ENCODE results near the gene GGA1. TPM values are rescaled to one million over a fixed set of nuclear protein-coding genes. Genes with fewer than 3 reads are reported as not detected.

The GGA1 gene
- total and polyA plus RNA-seq, 9 of the 15 experiments (the other 6 are each of a cell fraction or from before 2014, with no cell fraction given), result 1.5 to 69.5 (median 31.6) TPM

DNA sequence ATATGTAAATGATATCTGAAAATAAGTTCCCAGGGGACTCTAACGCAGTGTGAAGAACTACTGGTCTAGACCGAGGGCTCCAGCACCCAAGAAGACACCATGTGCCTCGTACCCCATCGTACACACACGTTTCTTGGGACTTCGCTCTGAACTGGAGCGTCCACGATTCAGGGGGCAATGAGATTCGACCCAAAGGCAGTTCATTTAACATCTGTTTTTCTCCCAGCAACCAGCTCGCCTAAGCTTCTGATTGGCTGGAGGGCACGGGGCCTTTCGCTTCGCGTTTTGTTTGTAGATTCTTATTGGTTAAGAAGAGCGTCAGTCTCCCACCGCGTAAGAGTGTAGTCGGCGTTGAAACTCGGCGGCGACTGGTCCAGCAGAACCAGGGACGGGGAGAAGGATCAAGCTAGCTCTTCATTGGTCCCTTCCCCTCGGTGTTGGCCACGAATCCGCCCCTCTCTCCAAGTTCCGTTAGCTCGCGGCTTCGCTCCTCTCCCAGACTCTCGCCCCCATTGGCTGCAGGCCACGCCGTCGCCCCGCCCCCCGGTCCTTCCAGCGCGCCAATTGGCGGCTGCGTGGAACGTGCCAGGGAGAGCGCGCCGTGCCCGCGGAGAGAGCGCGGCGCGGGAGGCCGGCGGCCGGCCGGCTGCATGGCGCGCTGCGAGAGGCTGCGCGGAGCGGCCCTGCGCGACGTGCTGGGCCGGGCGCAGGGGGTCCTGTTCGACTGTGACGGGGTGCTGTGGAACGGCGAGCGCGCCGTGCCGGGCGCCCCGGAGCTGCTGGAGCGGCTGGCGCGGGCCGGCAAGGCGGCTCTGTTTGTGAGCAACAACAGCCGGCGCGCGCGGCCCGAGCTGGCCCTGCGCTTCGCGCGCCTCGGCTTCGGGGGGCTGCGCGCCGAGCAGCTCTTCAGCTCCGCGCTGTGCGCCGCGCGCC, 49.8 kb downstream of the GGA1 start, which contains the start of gene PDXP (continued):
- TF ChIP-seq, protein P1, sequence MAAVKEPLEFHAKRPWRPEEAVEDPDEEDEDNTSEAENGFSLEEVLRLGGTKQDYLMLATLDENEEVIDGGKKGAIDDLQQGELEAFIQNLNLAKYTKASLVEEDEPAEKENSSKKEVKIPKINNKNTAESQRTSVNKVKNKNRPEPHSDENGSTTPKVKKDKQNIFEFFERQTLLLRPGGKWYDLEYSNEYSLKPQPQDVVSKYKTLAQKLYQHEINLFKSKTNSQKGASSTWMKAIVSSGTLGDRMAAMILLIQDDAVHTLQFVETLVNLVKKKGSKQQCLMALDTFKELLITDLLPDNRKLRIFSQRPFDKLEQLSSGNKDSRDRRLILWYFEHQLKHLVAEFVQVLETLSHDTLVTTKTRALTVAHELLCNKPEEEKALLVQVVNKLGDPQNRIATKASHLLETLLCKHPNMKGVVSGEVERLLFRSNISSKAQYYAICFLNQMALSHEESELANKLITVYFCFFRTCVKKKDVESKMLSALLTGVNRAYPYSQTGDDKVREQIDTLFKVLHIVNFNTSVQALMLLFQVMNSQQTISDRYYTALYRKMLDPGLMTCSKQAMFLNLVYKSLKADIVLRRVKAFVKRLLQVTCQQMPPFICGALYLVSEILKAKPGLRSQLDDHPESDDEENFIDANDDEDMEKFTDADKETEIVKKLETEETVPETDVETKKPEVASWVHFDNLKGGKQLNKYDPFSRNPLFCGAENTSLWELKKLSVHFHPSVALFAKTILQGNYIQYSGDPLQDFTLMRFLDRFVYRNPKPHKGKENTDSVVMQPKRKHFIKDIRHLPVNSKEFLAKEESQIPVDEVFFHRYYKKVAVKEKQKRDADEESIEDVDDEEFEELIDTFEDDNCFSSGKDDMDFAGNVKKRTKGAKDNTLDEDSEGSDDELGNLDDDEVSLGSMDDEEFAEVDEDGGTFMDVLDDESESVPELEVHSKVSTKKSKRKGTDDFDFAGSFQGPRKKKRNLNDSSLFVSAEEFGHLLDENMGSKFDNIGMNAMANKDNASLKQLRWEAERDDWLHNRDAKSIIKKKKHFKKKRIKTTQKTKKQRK (IDR thresholded peaks at IDR 0.05; ENCODE audit: borderline replicate concordance, low read depth, low read length), result peak; percentile 75; the same call in 1 of the 2 replicates
- TF ChIP-seq MXI1 (IDR thresholded peaks at IDR 0.05; ENCODE audit: low read depth, low read length) (no peak), ZNF395 (CRISPR knock-in tag; IDR thresholded peaks at IDR 0.05) (0 out of 2 replicates have a peak, but pooled peaks have one; percentile 25), ARID2 (IDR thresholded peaks at IDR 0.05) (no peak), CBX1 (IDR thresholded peaks at IDR 0.05; ENCODE audit: low read depth) (0 out of 2 replicates have a peak, but pooled peaks have one; percentile 26), SMARCE1 (IDR thresholded peaks at IDR 0.05) (no peak), ZNF507 (tag; conservative IDR thresholded peaks at IDR 0.05) (no peak), MEF2A (IDR thresholded peaks at IDR 0.05; ENCODE audit: control insufficient read depth, low read depth, low read length) (no peak), E2F4 (CRISPR knock-in tag; IDR thresholded peaks at IDR 0.05; ENCODE audit: low read depth) (no peak), ATF7 (IDR thresholded peaks at IDR 0.05) (no peak), ELK3 (CRISPR knock-in tag; IDR thresholded peaks at IDR 0.05) (no peak), ZNF586 (CRISPR knock-in tag; conservative IDR thresholded peaks at IDR 0.05) (no peak), MTF1 (CRISPR knock-in tag; IDR thresholded peaks at IDR 0.05; ENCODE audit: borderline replicate concordance) (no peak), E2F1 (CRISPR knock-in tag; IDR thresholded peaks at IDR 0.05) (no peak), HMG20A (CRISPR knock-in tag; conservative IDR thresholded peaks at IDR 0.05) (no peak)
- TF ChIP-seq, protein P2, sequence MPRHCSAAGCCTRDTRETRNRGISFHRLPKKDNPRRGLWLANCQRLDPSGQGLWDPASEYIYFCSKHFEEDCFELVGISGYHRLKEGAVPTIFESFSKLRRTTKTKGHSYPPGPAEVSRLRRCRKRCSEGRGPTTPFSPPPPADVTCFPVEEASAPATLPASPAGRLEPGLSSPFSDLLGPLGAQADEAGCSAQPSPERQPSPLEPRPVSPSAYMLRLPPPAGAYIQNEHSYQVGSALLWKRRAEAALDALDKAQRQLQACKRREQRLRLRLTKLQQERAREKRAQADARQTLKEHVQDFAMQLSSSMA (CRISPR knock-in tag; IDR thresholded peaks at IDR 0.05), result 0 out of 2 replicates have a peak, but pooled peaks have one; percentile 33

Data from K562 (cell line).